Pancreas (tissue), 10 donors: ENCODE results near the gene FOSL1. TPM values are rescaled to one million over a fixed set of nuclear protein-coding genes. Genes with fewer than 3 reads are reported as not detected.
A peak's percentile ranks its signal among the peaks of the same experiment; 100 is the strongest.

ENCODE experiments used
- ATAC-seq, 4 donors: fragments of 200-7000 bp; cut with Tn5 transposase; one replicate each; pipeline versions ENCODE4 v1.8.0 to v1.9.1; 2020; ENCODE audit warnings: mild to moderate bottlenecking in 4 of 4, moderate library complexity in 4 of 4
- DNase-seq, 6 donors: peaks; one replicate each; pipeline ENCODE4 v3.0.0-alpha.2; 2020
- FAIRE-seq: peaks from 2 replicates; lab custom pipeline; 2012; peaks lifted over from hg19 to GRCh38; lab: Jason Lieb, UNC
- H3K27ac ChIP-seq, 4 donors: fragments of 200-600 bp; sonication (generic); 1 replicate in 3 of 4; 2 replicates in 1 of 4; pipeline versions ENCODE4 v1.5.0 to v1.8.0; 2020
- H3K27me3 ChIP-seq, 4 donors: fragments of 200-600 bp; one replicate each; pipeline ENCODE4 v1.8.0; 2021
- H3K36me3 ChIP-seq, 3 donors: fragments of 200-600 bp; sonication (generic) in 1 of 3; one replicate each; pipeline versions ENCODE4 v1.5.0 to v1.8.0; 2020 to 2021
- H3K4me1 ChIP-seq, 3 donors: fragments of 200-600 bp; one replicate each; pipeline ENCODE4 v1.8.0; 2021
- H3K4me3 ChIP-seq, 4 donors: fragments of 200-600 bp; sonication (generic) in 2 of 4; one replicate each; pipeline versions ENCODE4 v1.5.0 to v1.8.0; 2020 to 2021
- H3K9me3 ChIP-seq, 4 donors: fragments of 200-600 bp; one replicate each; pipeline ENCODE4 v1.8.0; 2021
- WGBS, 2 donors: extraction: QIAGEN DNeasy Blood & Tissue Kit; methylation state at CpG; one replicate each; pipeline ENCODE4 v1.1.7; 2013; 5-methylcytosine and 5-hydroxymethylcytosine counted together
- intact Hi-C, 3 donors: fragments of 100-400 bp; cut with DNase I; formaldehyde crosslinking; loops; one replicate each; pipeline versions ENCODE4 v1.11.1 to v1.14.2; 2022
- polyA plus RNA-seq, 2 donors: library from polyadenylated mRNA; stranded (reverse); fragments of 200-250 nt; gene quantifications; one replicate each; pipeline ENCODE4 v1.2.3, GENCODE V29; 2013
- total RNA-seq, 6 donors: library from RNA; stranded (reverse); fragmentation: NEBNext Ultra II Directional in 4 of 6; extraction: Animal tissue kit (Norgen Biotek cat#: 25700) in 4 of 6; gene quantifications; one replicate each; pipeline versions ENCODE4 v1.2.1 to v1.2.4, GENCODE V29; 2021 to 2023
- TF ChIP-seq, protein P1 (sequence below), 4 donors: fragments of 200-600 bp; sonication (generic) in 3 of 4; IDR thresholded peaks; one replicate each; pipeline versions ENCODE4 v1.5.0 to v1.8.0; 2021; ENCODE audit warnings: antibody characterized with exemption in 4 of 4
- donor health status: healthy with polysubstance abuse.
- donor health status: DM: no; HTN: no; CAD: no; lungs with moderate emphysema.
- donor health status: DM: no; HTN: no; CAD: no.
- donor health status: control.
- donor health status: control.
- donor health status: Bipolar disorder and iron deficiency.
- donor health status: DM: yes; HTN: yes; CAD: no.
- donor health status: DM: no; HTN: no; CAD: no.
- donor health status: DM: no; HTN: no; CAD: no.
- donor health status: DM: yes; HTN: yes; CAD: no.

The FOSL1 gene
- 1 to 10 TPM in 1 of 6 donors, under 1 TPM in 5; 0.19 to 1.2 (median 0.45) TPM for total RNA-seq
- 1 to 10 TPM; 2.2 to 4.3 TPM for polyA plus RNA-seq

DNA sequence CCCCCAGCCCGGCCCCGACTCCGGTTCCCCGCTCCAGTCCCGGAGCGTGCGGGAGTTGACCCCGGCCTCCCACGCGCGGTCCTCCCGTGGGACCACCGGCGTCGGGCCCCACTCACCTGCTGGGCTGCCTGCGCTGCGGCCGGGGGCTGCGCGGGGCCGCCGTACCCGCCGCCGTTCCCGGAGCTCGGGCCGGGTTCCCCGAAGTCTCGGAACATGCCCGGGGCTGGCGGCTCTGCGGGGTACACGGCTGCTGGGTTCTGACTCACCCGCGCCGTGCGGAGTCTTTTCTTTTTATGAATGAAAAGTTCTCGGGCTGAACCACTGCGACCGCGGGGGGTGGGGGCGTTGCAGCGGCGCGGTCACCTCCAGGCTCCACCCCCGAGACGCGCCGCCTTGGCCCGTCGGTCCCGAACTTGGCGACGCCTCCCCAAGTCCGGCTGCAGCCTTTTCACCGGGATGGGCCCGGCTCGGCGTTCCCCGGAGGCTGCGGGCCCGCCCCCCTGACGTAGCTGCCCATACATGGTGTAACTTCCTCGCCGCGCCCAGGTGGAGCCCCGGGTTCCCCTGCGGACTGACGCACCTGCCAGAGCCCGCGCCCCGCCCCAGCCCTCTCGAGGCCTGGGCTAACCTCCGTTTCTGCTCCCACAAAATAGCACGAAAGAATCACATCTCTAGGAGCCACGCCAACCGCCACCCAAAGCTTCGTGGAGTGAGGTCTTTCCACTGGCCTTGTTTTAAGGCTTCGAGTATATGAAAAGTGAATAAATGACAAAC is at the start of gene FOSL1:
Gene FOSL1 (minus strand): TSS at position 264 of the 774 bp plus-strand sequence. CDS start 49 bp downstream, at position 215.
- peak within 1 kb of the TSS in 2 of 4 donors; percentile 13 to 34 for H3K27ac ChIP-seq
- H3K9me3 ChIP-seq = no peaks in the 10 kb centered on the region
- intact Hi-C loops = no loop called here
- no peaks in the 10 kb centered on the region for H3K36me3 ChIP-seq
- DNase-seq (peak; percentile 81 to 94 (median 89)), FAIRE-seq (no peak), ATAC-seq (peak; percentile 89 to 96 (median 92))
- no peaks in the 10 kb centered on the region for H3K27me3 ChIP-seq
- H3K4me3 ChIP-seq = peak within 1 kb of the TSS; percentile 20 to 53 (median 34)
- H3K4me1 ChIP-seq = peaks cover 0 to 8% (median 7%) of the 10 kb centered on the region in 3 donors
- 2% methylated on average over 61 to 80 of the region's 80 CpGs for WGBS, 2 donors
- TF ChIP-seq, protein P1, sequence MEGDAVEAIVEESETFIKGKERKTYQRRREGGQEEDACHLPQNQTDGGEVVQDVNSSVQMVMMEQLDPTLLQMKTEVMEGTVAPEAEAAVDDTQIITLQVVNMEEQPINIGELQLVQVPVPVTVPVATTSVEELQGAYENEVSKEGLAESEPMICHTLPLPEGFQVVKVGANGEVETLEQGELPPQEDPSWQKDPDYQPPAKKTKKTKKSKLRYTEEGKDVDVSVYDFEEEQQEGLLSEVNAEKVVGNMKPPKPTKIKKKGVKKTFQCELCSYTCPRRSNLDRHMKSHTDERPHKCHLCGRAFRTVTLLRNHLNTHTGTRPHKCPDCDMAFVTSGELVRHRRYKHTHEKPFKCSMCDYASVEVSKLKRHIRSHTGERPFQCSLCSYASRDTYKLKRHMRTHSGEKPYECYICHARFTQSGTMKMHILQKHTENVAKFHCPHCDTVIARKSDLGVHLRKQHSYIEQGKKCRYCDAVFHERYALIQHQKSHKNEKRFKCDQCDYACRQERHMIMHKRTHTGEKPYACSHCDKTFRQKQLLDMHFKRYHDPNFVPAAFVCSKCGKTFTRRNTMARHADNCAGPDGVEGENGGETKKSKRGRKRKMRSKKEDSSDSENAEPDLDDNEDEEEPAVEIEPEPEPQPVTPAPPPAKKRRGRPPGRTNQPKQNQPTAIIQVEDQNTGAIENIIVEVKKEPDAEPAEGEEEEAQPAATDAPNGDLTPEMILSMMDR (IDR thresholded peaks at IDR 0.05) = no peak

DNA sequence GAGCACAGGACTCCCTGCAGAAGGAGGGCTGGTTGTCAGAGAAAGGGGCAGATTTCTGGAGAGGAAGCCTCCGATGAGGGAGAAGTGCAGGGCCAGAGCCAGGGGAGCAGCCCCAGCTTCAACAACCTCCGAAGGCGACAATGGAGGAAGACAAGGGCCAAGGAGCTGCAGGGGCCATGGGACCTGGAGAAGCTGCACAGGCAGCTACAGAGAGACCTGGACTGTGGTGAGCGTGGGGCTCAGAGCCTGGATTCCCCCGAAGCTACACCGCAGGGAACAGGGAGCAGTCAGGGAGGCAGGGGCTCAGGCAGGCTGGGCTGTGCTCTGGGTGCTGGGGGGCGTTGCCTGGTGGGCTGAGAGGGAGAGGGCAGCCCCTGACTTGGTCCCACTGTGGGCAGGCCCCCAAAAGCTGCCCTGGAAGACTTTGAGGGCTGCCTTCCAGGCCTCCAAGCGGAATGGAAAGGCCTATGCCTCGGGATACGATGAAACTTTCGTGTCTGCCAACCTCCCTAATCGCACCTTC is 47.5 kb upstream of the FOSL1 start:
- FAIRE-seq (no peak), ATAC-seq (no peak), DNase-seq (no peak)
- TF ChIP-seq, protein P1 (IDR thresholded peaks at IDR 0.05) = no peak
- Histone ChIP-seq H3K36me3 (no peaks in the 10 kb centered on the region), H3K9me3 (no peaks in the 10 kb centered on the region), H3K27me3 (no peaks in the 10 kb centered on the region), H3K4me1 (no peaks in the 10 kb centered on the region), H3K4me3 (no peak overlapping the region), H3K27ac (no peak overlapping the region)
- WGBS, 2 donors = 67 to 74% methylated on average over 12 of the region's 12 CpGs
- intact Hi-C loops = no loop called here

DNA sequence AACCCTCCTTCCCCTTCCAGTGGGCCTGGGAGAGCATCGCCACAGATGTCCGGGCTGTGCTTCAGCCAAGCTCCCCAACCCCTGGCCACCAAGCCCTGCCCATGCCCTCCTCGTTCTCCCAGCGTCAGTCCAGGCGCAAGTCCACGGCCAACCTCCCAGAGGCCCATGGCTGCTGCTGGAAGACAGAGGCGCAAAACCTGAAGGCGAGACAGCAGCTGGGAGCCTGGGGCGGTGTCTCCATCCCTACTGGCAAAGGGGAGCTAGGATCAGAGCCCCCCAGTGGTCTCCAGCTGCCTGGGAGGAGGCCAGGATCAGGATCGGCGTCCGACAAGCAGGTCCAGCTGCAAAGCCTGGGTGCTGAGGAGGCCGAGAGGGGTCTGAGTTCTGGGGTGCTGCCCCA is 46.9 kb upstream of the FOSL1 start:
- H3K27me3 ChIP-seq = no peaks in the 10 kb centered on the region
- no peaks in the 10 kb centered on the region for H3K36me3 ChIP-seq
- H3K4me3 ChIP-seq = no peak overlapping the region
- DNase-seq (no peak), ATAC-seq (no peak), FAIRE-seq (no peak)
- WGBS, 2 donors = 59 to 66% methylated on average over 13 of the region's 13 CpGs
- TF ChIP-seq, protein P1 (IDR thresholded peaks at IDR 0.05) = no peak
- intact Hi-C loops = no loop called here
- no peak overlapping the region for H3K27ac ChIP-seq
- H3K4me1 ChIP-seq = no peaks in the 10 kb centered on the region
- H3K9me3 ChIP-seq = no peaks in the 10 kb centered on the region

DNA sequence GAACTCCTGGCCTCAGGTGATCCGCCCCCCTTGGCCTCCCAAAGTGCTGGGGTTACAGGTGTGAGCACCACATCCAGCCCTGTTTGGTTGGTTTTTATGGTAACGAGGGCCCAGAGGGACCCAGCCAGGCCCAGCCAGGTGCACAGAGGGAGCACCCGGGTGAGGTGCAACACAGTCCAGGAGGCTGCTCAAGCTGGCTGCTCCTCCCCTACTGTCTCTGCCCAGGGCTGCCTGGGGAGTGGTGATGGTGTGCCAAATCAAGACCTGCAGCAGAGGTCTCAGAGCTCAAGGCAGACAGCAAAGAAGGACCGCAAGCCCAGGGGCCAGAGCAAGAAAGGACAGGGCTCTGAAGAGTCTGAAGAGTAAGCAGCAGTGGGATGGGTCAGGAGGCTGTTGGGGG is 46.5 kb upstream of the FOSL1 start:
- Histone ChIP-seq H3K9me3 (no peaks in the 10 kb centered on the region), H3K4me1 (no peaks in the 10 kb centered on the region), H3K36me3 (no peaks in the 10 kb centered on the region), H3K4me3 (no peak overlapping the region), H3K27ac (no peak overlapping the region), H3K27me3 (no peaks in the 10 kb centered on the region)
- WGBS, 2 donors = 68 to 82% methylated on average over 4 of the region's 4 CpGs
- DNase-seq (no peak), FAIRE-seq (no peak), ATAC-seq (no peak)
- intact Hi-C loops = no loop called here
- TF ChIP-seq, protein P1 (IDR thresholded peaks at IDR 0.05) = no peak
